ENCODE measurements around the gene MYO10. TPM values are rescaled to one million over a fixed set of nuclear protein-coding genes. Genes with fewer than 3 reads are reported as not detected.
"Not testable (repeated sequence)": the region's sequence is repeated elsewhere in the genome, so short reads cannot be mapped to it uniquely, and the experiment has no call there.

The MYO10 gene
- polyA plus RNA-seq, 3 donors from 2014 or later, result not detected

DNA sequence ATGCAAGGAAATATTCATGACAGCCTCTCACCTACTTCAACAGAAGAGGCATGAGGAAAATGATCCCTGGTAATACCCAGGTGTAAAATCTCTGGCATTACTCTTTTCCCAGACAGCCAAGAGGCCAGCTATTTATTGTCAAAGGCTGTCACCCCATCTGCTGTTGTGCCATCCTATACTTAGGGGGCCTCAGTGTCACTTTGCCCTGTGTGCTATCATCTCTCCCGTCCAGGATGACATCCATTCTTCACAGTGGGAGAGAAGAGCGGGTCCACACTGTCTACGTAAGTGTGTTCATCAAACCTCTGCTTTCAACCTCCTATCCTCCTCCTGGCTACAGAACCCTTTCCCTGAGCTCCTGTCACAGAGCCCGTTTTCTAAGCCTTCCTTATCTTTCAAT lies 82.6 kb downstream of the MYO10 start:
- Mint-ChIP-seq H3K27ac (no peak overlapping the region), H3K36me3 (no peaks in the 10 kb centered on the region), H3K27me3 (ENCODE audit: low read depth in 3 of 3) (no peaks in the 10 kb centered on the region), H3K9me3 (peaks cover 0 to 5% (median under 1%) of the 10 kb centered on the region in 6 donors), H3K4me3 (no peak overlapping the region), H3K4me1 (no peaks in the 10 kb centered on the region)
- DNase-seq, result no peak

DNA sequence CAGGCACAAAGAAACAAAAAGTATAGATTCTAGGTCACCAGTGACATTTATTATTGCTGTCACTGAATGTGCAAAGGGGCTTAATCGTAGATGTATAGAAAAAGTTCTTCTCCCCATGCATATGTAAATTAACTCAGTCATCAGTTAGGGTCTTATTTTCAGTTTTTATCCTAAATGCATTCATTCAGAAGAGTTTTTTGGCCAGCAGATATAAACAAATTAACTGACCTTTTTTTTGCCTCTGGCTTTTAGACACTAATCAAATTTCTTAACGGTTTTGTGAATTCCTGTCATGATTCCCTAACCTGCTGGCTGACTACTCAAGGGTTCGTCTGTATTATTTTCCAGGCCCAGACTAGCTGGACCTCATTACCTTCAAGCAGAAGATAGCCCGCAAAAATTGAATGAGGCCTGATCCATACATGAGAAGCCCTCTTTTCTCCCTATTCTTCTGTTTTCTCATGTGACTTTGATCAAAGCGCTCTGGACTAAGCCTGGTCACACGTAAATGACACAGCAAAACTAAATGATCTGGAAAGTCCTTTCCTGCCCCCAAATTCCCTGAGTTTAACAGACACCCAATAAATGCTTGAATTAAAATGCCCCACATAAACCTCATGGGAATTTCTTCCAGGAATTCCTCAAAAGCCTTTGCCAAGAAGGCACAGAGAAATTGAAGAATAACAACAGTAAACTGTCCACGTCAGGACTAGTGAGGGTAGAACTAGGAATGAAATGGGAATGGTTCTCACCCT lies 83.7 kb downstream of the MYO10 start:
- peaks cover 0 to 5% (median under 1%) of the 10 kb centered on the region in 6 donors for H3K9me3 Mint-ChIP-seq
- no peaks in the 10 kb centered on the region for H3K4me1 Mint-ChIP-seq
- H3K36me3 Mint-ChIP-seq, result no peaks in the 10 kb centered on the region
- DNase-seq, result no peak
- no peak overlapping the region for H3K4me3 Mint-ChIP-seq
- no peak overlapping the region for H3K27ac Mint-ChIP-seq
- H3K27me3 Mint-ChIP-seq (ENCODE audit: low read depth in 3 of 3), result no peaks in the 10 kb centered on the region

- no peaks in the 10 kb centered on the region for H3K4me1 Mint-ChIP-seq
- no peak overlapping the region for H3K4me3 Mint-ChIP-seq
- H3K27me3 Mint-ChIP-seq (ENCODE audit: low read depth in 3 of 3), result no peaks in the 10 kb centered on the region
- H3K9me3 Mint-ChIP-seq, result peaks cover 0 to 5% (median 0%) of the 10 kb centered on the region in 6 donors
- no peaks in the 10 kb centered on the region for H3K36me3 Mint-ChIP-seq
- DNase-seq, result no peak
- no peak overlapping the region for H3K27ac Mint-ChIP-seq
Observed at GRCh38 chr5:16849775-16850174, 86.3 kb downstream of the MYO10 start.

GRCh38 chr5:16849181-16849580 lies 86.9 kb downstream of the MYO10 start:
- Mint-ChIP-seq H3K4me3 (no peak overlapping the region), H3K4me1 (no peaks in the 10 kb centered on the region), H3K9me3 (peaks cover 0 to 5% (median 0%) of the 10 kb centered on the region in 6 donors), H3K27ac (no peak overlapping the region), H3K36me3 (no peaks in the 10 kb centered on the region), H3K27me3 (ENCODE audit: low read depth in 3 of 3) (no peaks in the 10 kb centered on the region)
- DNase-seq, result no peak

DNA sequence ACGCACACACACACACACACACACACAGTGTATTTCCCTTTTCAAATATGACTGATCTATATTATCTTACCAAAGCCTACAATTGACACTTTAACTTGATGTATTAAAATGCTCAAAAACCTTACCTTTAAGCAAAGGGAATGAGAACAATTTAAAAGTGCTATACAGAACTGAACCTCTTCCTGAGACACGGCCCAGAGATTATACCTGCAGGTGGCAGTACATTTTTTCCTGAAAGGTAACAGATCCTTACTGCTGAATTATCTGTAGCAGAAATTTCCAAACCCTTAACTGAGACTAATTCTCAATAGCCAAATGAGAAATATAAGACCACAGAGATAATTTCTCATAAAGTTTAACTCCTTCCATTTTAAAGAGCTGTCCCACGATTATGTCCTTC lies 91.1 kb downstream of the MYO10 start:
- Mint-ChIP-seq H3K4me3 (no peak overlapping the region), H3K27me3 (ENCODE audit: low read depth in 3 of 3) (peaks cover 0 to 2% (median 1%) of the 10 kb centered on the region in 3 donors), H3K36me3 (no peaks in the 10 kb centered on the region), H3K9me3 (peaks cover 0 to 4% (median under 1%) of the 10 kb centered on the region in 6 donors), H3K27ac (no peak overlapping the region), H3K4me1 (no peaks in the 10 kb centered on the region)
- DNase-seq, result no peak

DNA sequence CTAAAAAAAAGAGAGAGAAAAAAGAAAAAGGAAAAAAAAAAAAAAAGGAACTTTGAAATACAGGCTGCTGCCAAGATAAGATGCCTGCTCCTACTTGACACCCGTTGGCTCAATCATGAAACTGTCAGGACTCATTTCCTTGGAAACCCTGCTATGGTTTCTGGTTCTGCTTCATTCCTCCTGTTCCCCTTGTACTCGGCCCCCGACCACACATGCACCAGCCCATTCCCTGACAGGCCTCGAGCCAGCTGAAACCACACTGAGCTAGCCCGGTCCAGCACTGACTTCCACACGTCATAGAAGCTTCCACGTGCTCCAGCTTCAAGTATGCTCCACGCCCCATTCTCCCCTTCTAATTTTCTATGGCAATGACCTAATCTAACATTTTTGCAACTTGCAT lies 93.2 kb downstream of the MYO10 start:
- DNase-seq, result no peak
- Mint-ChIP-seq H3K4me1 (no peaks in the 10 kb centered on the region), H3K27me3 (ENCODE audit: low read depth in 3 of 3) (peaks cover 1 to 4% (median 4%) of the 10 kb centered on the region in 3 donors), H3K27ac (no peak overlapping the region), H3K36me3 (peaks cover 0 to 4% (median 0%) of the 10 kb centered on the region in 3 donors), H3K4me3 (no peak overlapping the region), H3K9me3 (peaks cover 0 to 4% (median under 1%) of the 10 kb centered on the region in 6 donors)

- no peaks in the 10 kb centered on the region for H3K4me1 Mint-ChIP-seq
- no peak for DNase-seq
- H3K27ac Mint-ChIP-seq, result no peak overlapping the region
- H3K36me3 Mint-ChIP-seq, result peaks cover 0 to 4% (median 0%) of the 10 kb centered on the region in 3 donors
- H3K4me3 Mint-ChIP-seq, result no peak overlapping the region
- H3K27me3 Mint-ChIP-seq (ENCODE audit: low read depth in 3 of 3), result peaks cover 1 to 4% (median 4%) of the 10 kb centered on the region in 3 donors
- H3K9me3 Mint-ChIP-seq, result peaks cover 0 to 4% (median under 1%) of the 10 kb centered on the region in 6 donors
Observed at GRCh38 chr5:16841416-16841815, 94.7 kb downstream of the MYO10 start.

- H3K4me3 Mint-ChIP-seq, result no peak overlapping the region
- peaks cover 0 to 5% (median 4%) of the 10 kb centered on the region in 3 donors for H3K27me3 Mint-ChIP-seq (ENCODE audit: low read depth in 3 of 3)
- no peaks in the 10 kb centered on the region for H3K4me1 Mint-ChIP-seq
- H3K36me3 Mint-ChIP-seq, result peaks cover 0 to 4% (median 0%) of the 10 kb centered on the region in 3 donors
- peaks cover 0 to 5% (median 2%) of the 10 kb centered on the region in 6 donors for H3K9me3 Mint-ChIP-seq
- DNase-seq, result no peak
- no peak overlapping the region for H3K27ac Mint-ChIP-seq
Observed at GRCh38 chr5:16837305-16837704, 98.8 kb downstream of the MYO10 start.

DNA sequence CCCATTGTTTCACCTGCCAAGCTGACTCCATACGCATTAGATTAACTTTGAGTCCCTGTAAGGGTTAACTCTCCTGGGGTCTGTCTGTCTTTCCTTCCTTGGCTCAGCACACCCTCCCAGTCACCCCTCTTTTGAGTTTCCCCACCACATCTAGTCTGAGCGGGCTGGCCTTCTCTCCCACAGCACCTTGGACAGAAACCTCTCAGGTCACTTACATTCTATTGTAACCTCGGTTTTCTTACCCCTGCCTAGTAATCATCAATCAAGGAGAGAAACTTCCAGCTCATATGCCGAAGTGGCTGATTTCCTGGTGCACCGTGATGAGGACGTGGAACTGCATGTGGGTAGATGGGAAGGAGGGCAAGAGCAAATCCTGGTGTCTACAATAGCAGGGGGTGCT lies 102.1 kb downstream of the MYO10 start:
- no peak for DNase-seq
- H3K36me3 Mint-ChIP-seq, result peaks cover 0 to 2% (median 0%) of the 10 kb centered on the region in 3 donors
- H3K4me3 Mint-ChIP-seq, result no peak overlapping the region
- H3K27ac Mint-ChIP-seq, result no peak overlapping the region
- H3K9me3 Mint-ChIP-seq, result peaks cover 0 to 5% (median 2%) of the 10 kb centered on the region in 6 donors
- no peaks in the 10 kb centered on the region for H3K4me1 Mint-ChIP-seq
- peaks cover under 1 to 3% (median 2%) of the 10 kb centered on the region in 3 donors for H3K27me3 Mint-ChIP-seq (ENCODE audit: low read depth in 3 of 3)

GRCh38 chr5:16831326-16831725 lies 104.8 kb downstream of the MYO10 start:
- not testable (repeated sequence) for H3K27me3 Mint-ChIP-seq (ENCODE audit: low read depth in 3 of 3); H3K4me1 Mint-ChIP-seq; H3K4me3 Mint-ChIP-seq; H3K9me3 Mint-ChIP-seq; H3K36me3 Mint-ChIP-seq; DNase-seq; H3K27ac Mint-ChIP-seq

- no peak overlapping the region for H3K4me3 Mint-ChIP-seq
- DNase-seq, result no peak
- H3K27ac Mint-ChIP-seq, result no peak overlapping the region
- peaks cover 1 to 3% (median 1%) of the 10 kb centered on the region in 3 donors for H3K27me3 Mint-ChIP-seq (ENCODE audit: low read depth in 3 of 3)
- H3K36me3 Mint-ChIP-seq, result no peaks in the 10 kb centered on the region
- H3K4me1 Mint-ChIP-seq, result no peaks in the 10 kb centered on the region
- H3K9me3 Mint-ChIP-seq, result peaks cover 0 to 2% (median 1%) of the 10 kb centered on the region in 6 donors
Observed at GRCh38 chr5:16827755-16828154, 108.3 kb downstream of the MYO10 start.

- H3K9me3 Mint-ChIP-seq, result peaks cover 0 to 2% (median under 1%) of the 10 kb centered on the region in 6 donors
- no peaks in the 10 kb centered on the region for H3K36me3 Mint-ChIP-seq
- H3K4me1 Mint-ChIP-seq, result no peaks in the 10 kb centered on the region
- no peak for DNase-seq
- H3K4me3 Mint-ChIP-seq, result no peak overlapping the region
- no peak overlapping the region for H3K27ac Mint-ChIP-seq
- H3K27me3 Mint-ChIP-seq (ENCODE audit: low read depth in 3 of 3), result peaks cover 1 to 3% (median 2%) of the 10 kb centered on the region in 3 donors
Observed at GRCh38 chr5:16826379-16827125, 109.5 kb downstream of the MYO10 start.

DNA sequence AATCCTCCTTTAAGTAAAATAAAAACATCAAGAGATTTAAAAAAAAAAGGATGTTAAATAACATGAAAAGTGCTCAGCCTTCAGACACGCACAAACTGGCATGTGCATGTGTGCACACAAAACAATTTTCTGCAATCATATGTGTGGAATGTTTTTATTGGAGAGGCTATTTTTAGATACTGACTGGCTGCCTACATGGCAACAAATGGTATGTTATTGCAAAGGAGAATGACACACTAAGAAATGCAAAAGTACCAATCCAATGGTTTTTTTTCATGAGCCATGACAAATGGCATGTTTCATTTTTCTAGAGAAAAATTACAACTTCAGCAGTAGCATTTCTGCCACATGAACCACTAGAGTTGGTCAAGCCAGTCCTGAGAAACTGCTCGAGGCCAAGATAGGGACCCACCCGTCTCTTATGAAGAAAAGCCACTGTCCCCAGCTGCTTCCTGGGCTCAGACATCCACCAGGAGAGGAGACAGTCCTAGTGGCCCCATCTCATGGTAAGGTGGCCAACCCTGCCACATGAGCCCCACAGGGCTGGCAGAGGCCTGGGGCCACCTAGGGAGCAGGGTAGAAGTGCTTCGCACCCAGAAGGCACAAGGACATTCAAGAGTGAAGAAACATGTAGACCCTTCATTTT lies 116.4 kb downstream of the MYO10 start:
- Mint-ChIP-seq H3K27me3 (ENCODE audit: low read depth in 3 of 3) (peaks cover 0 to 2% (median 2%) of the 10 kb centered on the region in 3 donors), H3K36me3 (no peaks in the 10 kb centered on the region), H3K9me3 (peaks cover 0 to 2% (median 0%) of the 10 kb centered on the region in 6 donors), H3K4me3 (no peak overlapping the region), H3K4me1 (no peaks in the 10 kb centered on the region), H3K27ac (no peak overlapping the region)
- no peak for DNase-seq

- no peak for DNase-seq
- peaks cover 0 to 3% (median 0%) of the 10 kb centered on the region in 3 donors for H3K27me3 Mint-ChIP-seq (ENCODE audit: low read depth in 3 of 3)
Observed at GRCh38 chr5:16815432-16815831, 120.7 kb downstream of the MYO10 start.

More at GRCh38 chr5:16815432-16815831, 120.7 kb downstream of the MYO10 start:
- no peak overlapping the region for H3K4me3 Mint-ChIP-seq
- H3K9me3 Mint-ChIP-seq, result peaks cover 0 to 4% (median 0%) of the 10 kb centered on the region in 6 donors
- H3K36me3 Mint-ChIP-seq, result no peaks in the 10 kb centered on the region
- no peak overlapping the region for H3K27ac Mint-ChIP-seq
- H3K4me1 Mint-ChIP-seq, result no peaks in the 10 kb centered on the region
